Cardiac septum (tissue), 1 donor: ENCODE data around the gene CNTNAP3B. TPM values are rescaled to one million over a fixed set of nuclear protein-coding genes. Genes with fewer than 3 reads are reported as not detected.
"Not testable (repeated sequence)": the region's sequence is repeated elsewhere in the genome, so short reads cannot be mapped to it uniquely, and the experiment has no call there.

Source experiments
- DNase-seq: peaks from one replicate; pipeline ENCODE4 v3.0.0-alpha.2; 2020; ENCODE audit warnings: low spot score
- intact Hi-C: fragments of 100-400 bp; cut with DNase I; formaldehyde crosslinking; loops from one replicate; pipeline ENCODE4 v1.14.0; 2022
- total RNA-seq: library from RNA; stranded (reverse); fragmentation: NEBNext Ultra II Directional; extraction: Animal tissue kit (Norgen Biotek cat#: 25700); gene quantifications from one replicate; pipeline ENCODE4 v1.2.1, GENCODE V29; 2021
- donor health status: DM: no; HTN: no; CAD: no.

CNTNAP3B gene
- total RNA-seq, 1 donor from 2014 or later = 1.2 TPM

- DNase-seq, intact Hi-C loops: not testable (repeated sequence)
These were observed 137.6 kb downstream of the CNTNAP3B start for GRCh38 chr9:41991607-41992006.

DNA sequence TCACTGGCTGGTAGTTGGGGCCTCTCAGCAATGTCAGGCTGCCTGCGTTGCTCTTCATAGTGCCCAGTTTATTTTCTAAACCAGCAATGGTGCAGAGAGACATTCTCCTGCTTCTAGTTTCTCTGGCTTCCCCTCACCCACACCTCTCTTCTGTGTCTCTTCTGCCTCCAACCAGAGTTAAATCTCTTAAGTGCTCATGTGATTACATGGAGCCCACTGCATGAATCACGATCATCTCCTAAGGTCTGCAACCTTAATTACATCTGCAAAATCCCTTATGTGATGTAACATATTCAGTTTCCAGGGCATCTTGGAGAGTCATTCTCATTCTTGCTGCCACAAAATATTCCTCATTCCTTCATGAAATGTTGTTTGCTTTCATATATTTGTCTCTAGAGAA is 149.0 kb downstream of the CNTNAP3B start:
- DNase-seq, intact Hi-C loops: not testable (repeated sequence)

DNA sequence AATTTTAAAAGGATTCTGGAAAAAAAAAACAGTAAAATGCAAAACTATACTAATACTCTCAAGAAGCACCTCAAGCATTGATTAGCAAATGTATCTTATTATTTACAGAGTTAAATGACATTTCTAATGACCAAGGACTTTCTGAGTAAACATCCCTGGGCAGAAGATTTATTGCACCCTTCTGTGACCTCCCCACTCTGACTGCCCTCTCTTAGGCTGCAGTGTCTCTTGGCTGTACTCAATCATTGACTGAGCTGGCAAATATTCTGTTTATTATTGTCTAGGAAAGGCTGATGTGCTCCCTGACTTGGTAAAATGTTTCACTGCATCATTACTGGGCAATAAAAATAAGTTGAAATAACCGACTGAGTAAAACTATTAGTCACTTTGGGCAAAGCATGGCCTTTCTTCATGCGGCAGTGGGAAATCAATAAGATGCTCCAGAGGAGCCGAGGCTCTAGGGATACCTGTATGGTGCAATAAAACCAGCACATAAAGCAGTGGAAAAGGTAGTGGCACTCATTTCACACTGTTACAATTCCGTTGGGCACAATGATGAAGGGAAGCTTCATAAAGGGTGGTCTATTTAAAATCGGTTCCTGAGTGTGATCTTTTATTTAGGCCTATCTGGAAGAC is 151.1 kb downstream of the CNTNAP3B start:
- DNase-seq, intact Hi-C loops: not testable (repeated sequence)

DNA sequence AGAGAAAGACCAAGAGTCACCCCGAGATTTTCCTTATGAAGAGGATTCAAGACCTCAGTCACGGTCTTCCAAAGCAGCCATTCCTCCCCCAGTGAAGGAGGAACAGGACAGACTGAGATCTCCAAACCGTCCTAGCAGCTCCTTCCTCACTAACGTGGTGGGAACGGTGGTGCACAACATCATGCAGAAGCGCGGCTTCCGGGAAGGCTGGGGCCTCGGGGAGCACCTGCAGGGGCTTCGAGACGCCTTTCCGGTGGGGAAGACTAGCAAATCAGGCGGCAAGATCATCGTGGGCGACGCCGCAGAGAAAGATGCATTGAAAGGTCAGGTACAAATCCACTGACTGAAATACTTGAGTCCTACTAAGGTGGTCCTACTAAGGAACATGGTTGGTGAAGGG is 154.3 kb downstream of the CNTNAP3B start:
- intact Hi-C loops, DNase-seq: not testable (repeated sequence)

GRCh38 chr9:41953007-41953406 is 176.2 kb downstream of the CNTNAP3B start:
- DNase-seq, intact Hi-C loops: not testable (repeated sequence)

GRCh38 chr9:41941738-41942137 is 187.5 kb downstream of the CNTNAP3B start:
- intact Hi-C loops, DNase-seq: not testable (repeated sequence)

- intact Hi-C loops, DNase-seq: not testable (repeated sequence)
These were observed 191.1 kb downstream of the CNTNAP3B start for GRCh38 chr9:41938143-41938542.

- DNase-seq, intact Hi-C loops: not testable (repeated sequence)
These were observed 193.5 kb downstream of the CNTNAP3B start for GRCh38 chr9:41935727-41936126.

DNA sequence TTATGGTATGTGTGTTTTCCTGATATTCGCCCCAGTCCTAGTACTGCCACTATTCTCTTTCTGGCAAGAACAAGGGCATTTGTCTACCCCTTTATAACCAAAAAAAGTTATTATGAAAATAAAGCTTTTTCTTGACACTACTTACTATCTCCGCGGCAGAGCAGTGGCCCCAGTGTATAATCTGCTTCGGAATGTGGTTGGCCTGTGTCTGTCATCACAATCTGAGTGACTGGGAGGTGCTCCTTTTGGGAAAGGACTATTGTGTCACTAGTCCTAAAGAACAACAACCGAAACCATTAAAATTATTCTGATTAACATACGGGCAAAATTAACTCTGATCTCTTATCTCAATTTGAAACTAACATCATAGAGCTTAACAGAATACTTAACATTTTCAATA is 200.1 kb downstream of the CNTNAP3B start:
- DNase-seq, intact Hi-C loops: not testable (repeated sequence)

DNA sequence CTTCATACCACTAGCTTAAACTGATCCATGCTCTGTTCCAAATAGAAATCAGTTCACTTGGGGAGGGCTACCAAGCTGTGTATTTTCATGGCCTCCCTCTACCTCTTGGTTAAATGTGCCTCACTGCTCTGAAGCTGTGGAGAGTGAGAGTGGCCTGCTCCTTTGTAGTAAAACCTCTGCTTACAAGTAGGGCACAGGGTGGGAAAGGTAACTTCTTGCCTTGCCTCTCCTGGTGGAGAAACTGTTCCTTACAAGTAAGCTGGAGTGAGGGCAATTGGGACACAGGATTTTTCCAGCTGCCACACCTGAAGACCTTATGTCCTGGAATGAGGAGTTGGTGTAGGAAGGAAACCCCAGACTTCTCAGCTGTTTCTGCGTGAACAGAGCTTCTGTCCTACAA is 211.9 kb downstream of the CNTNAP3B start:
- intact Hi-C loops, DNase-seq: not testable (repeated sequence)

DNA sequence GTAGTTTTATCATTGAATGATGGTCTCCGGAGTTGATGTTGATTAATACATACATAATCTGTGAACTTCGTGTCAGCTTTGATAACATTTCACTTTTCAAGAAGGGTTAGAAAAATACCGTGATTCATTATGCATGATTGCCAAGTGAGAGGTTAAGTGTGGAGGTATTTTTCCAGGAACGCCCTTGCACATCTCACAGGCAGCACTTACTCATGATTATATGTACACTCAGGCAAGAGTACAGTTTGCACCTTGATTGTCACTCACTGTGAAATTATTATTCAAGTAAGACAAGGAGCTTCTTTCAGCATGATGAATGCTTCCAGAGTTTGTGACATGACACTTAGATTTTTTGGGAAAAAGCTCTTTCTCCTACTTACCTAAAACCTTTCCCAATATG is 223.7 kb downstream of the CNTNAP3B start:
- DNase-seq, intact Hi-C loops: not testable (repeated sequence)

DNA sequence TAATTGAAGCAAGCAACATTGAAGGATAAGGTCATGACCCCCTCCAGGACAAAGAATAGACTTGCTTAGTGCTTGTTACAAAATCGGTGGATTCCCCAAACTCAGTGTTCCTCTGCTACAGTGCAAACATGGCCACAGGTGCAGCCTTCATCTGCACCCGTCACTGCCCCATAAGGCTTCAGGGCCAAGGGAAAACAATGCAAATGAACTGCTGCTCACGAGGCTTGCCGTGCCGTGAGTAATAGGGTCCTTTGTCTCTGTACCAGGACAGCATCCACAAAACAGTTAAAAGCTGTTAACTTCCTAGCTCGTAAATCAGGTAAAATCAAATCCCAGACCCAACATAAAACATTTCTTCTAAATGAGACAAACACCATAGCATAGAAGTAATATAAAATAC is 226.5 kb downstream of the CNTNAP3B start:
- intact Hi-C loops, DNase-seq: not testable (repeated sequence)

GRCh38 chr9:41898720-41899343 is 230.4 kb downstream of the CNTNAP3B start:
- DNase-seq, intact Hi-C loops: not testable (repeated sequence)

GRCh38 chr9:41874557-41874956 is 254.7 kb downstream of the CNTNAP3B start:
- DNase-seq, intact Hi-C loops: not testable (repeated sequence)

- intact Hi-C loops, DNase-seq: not testable (repeated sequence)
These were observed 273.8 kb downstream of the CNTNAP3B start for GRCh38 chr9:41855422-41855821.

- intact Hi-C loops, DNase-seq: not testable (repeated sequence)
These were observed 277.1 kb downstream of the CNTNAP3B start for GRCh38 chr9:41851848-41852740.

DNA sequence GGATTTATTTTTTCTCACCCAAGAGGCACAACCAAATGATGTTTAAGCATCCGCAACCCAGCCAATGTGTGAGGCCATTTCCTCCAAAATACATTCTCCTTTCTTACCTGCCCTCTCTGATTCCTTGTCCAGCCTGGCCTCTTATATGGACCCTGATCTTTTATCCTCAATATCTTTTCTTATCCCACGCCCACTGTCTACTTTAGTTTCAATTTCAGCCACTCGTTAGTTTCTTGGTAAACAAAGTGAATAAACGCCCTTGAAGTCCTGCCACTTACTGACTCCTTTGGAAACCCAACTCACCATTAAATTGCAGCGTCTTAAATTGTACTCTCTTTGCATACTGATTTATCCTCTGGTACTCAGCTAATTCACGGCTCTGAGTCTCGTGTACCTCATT is 281.4 kb downstream of the CNTNAP3B start:
- intact Hi-C loops, DNase-seq: not testable (repeated sequence)
